Right lobe of liver (tissue), 4 donors: ENCODE data around the gene PGAM1.

Experiments
- CTCF ChIP-seq, 4 donors: fragments of 200-600 bp in 3 of 4; fragments of 450-650 bp in 1 of 4; IDR thresholded peaks; one replicate each; pipeline versions ENCODE4 v1.5.1 to v1.8.0; 2016 to 2022; ENCODE audit warnings: antibody characterized with exemption in 4 of 4, mild to moderate bottlenecking in 2 of 4
- POLR2A ChIP-seq: fragments of 450-650 bp; IDR thresholded peaks from one replicate; pipeline ENCODE4 v1.6.1; 2017; ENCODE audit warnings: antibody characterized with exemption, mild to moderate bottlenecking
- donor health status: DM: no; HTN: no; CAD: no.
- donor health status: DM: no; HTN: no; CAD: no.
- donor health status: DM: no; HTN: yes; CAD: no.

- TF ChIP-seq CTCF (IDR thresholded peaks at IDR 0.05) (no peak), POLR2A (no peak)
Measured at GRCh38 chr10:97452352-97452751, 26.4 kb downstream of the PGAM1 start.
